ENCODE data around the gene RNF123.
"Not testable (repeated sequence)": the region's sequence is repeated elsewhere in the genome, so short reads cannot be mapped to it uniquely, and the experiment has no call there.

Gene RNF123

GRCh38 chr3:49729966-49730609 is 40.7 kb downstream of the RNF123 start:
- no peak for DNase-seq (ENCODE audit: low spot score)
- H3K9me3 Mint-ChIP-seq: no peaks in the 10 kb centered on the region
- H3K4me1 Mint-ChIP-seq (ENCODE audit: low read depth): no peaks in the 10 kb centered on the region
- no peaks in the 10 kb centered on the region for H3K27me3 Mint-ChIP-seq (ENCODE audit: low read depth)
- no peak overlapping the region for H3K4me3 Mint-ChIP-seq
- H3K36me3 Mint-ChIP-seq (ENCODE audit: low read depth): peaks cover 20% of the 10 kb centered on the region
- H3K27ac Mint-ChIP-seq: no peak overlapping the region

GRCh38 chr3:49732597-49732996 is 43.2 kb downstream of the RNF123 start:
- Mint-ChIP-seq H3K27me3 (ENCODE audit: low read depth) (no peaks in the 10 kb centered on the region), H3K9me3 (no peaks in the 10 kb centered on the region), H3K4me3 (no peak overlapping the region), H3K27ac (no peak overlapping the region), H3K36me3 (ENCODE audit: low read depth) (peaks cover 32% of the 10 kb centered on the region), H3K4me1 (ENCODE audit: low read depth) (no peaks in the 10 kb centered on the region)
- DNase-seq (ENCODE audit: low spot score): no peak

GRCh38 chr3:49733551-49733950 is 44.2 kb downstream of the RNF123 start:
- peaks cover under 1% of the 10 kb centered on the region for H3K4me1 Mint-ChIP-seq (ENCODE audit: low read depth)
- no peak overlapping the region for H3K27ac Mint-ChIP-seq
- H3K27me3 Mint-ChIP-seq (ENCODE audit: low read depth): no peaks in the 10 kb centered on the region
- no peak for DNase-seq (ENCODE audit: low spot score)
- no peaks in the 10 kb centered on the region for H3K9me3 Mint-ChIP-seq
- peaks cover 36% of the 10 kb centered on the region for H3K36me3 Mint-ChIP-seq (ENCODE audit: low read depth)
- no peak overlapping the region for H3K4me3 Mint-ChIP-seq

GRCh38 chr3:49734752-49735151 is 45.4 kb downstream of the RNF123 start:
- Mint-ChIP-seq H3K4me1 (ENCODE audit: low read depth) (peaks cover 3% of the 10 kb centered on the region), H3K9me3 (no peaks in the 10 kb centered on the region), H3K27me3 (ENCODE audit: low read depth) (no peaks in the 10 kb centered on the region), H3K4me3 (no peak overlapping the region), H3K27ac (no peak overlapping the region), H3K36me3 (ENCODE audit: low read depth) (peaks cover 37% of the 10 kb centered on the region)
- DNase-seq (ENCODE audit: low spot score): no peak

- peaks cover 23% of the 10 kb centered on the region for H3K36me3 Mint-ChIP-seq (ENCODE audit: low read depth)
- H3K9me3 Mint-ChIP-seq: no peaks in the 10 kb centered on the region
- peaks cover 3% of the 10 kb centered on the region for H3K4me1 Mint-ChIP-seq (ENCODE audit: low read depth)
- H3K4me3 Mint-ChIP-seq: no peak overlapping the region
- H3K27ac Mint-ChIP-seq: peak overlapping the region; percentile 53
- no peaks in the 10 kb centered on the region for H3K27me3 Mint-ChIP-seq (ENCODE audit: low read depth)
- DNase-seq (ENCODE audit: low spot score): no peak
Measured at GRCh38 chr3:49738067-49738713, 48.8 kb downstream of the RNF123 start.

- H3K27ac Mint-ChIP-seq: no peak overlapping the region
- peaks cover 29% of the 10 kb centered on the region for H3K36me3 Mint-ChIP-seq (ENCODE audit: low read depth)
- no peaks in the 10 kb centered on the region for H3K27me3 Mint-ChIP-seq (ENCODE audit: low read depth)
- H3K9me3 Mint-ChIP-seq: no peaks in the 10 kb centered on the region
- H3K4me1 Mint-ChIP-seq (ENCODE audit: low read depth): peaks cover 3% of the 10 kb centered on the region
- H3K4me3 Mint-ChIP-seq: no peak overlapping the region
- no peak for DNase-seq (ENCODE audit: low spot score)
Measured at GRCh38 chr3:49740427-49740826, 51.1 kb downstream of the RNF123 start.

- Mint-ChIP-seq H3K9me3 (no peaks in the 10 kb centered on the region), H3K4me3 (no peak overlapping the region), H3K27ac (no peak overlapping the region), H3K27me3 (ENCODE audit: low read depth) (no peaks in the 10 kb centered on the region), H3K4me1 (ENCODE audit: low read depth) (peaks cover 1% of the 10 kb centered on the region), H3K36me3 (ENCODE audit: low read depth) (peaks cover 18% of the 10 kb centered on the region)
- no peak for DNase-seq (ENCODE audit: low spot score)
Measured at GRCh38 chr3:49745986-49746385, 56.6 kb downstream of the RNF123 start.

- no peak overlapping the region for H3K27ac Mint-ChIP-seq
- no peaks in the 10 kb centered on the region for H3K9me3 Mint-ChIP-seq
- no peak overlapping the region for H3K4me3 Mint-ChIP-seq
- peaks cover 18% of the 10 kb centered on the region for H3K36me3 Mint-ChIP-seq (ENCODE audit: low read depth)
- peaks cover 1% of the 10 kb centered on the region for H3K4me1 Mint-ChIP-seq (ENCODE audit: low read depth)
- no peaks in the 10 kb centered on the region for H3K27me3 Mint-ChIP-seq (ENCODE audit: low read depth)
- DNase-seq (ENCODE audit: low spot score): no peak
Measured at GRCh38 chr3:49747792-49748480, 58.6 kb downstream of the RNF123 start.

- H3K4me3 Mint-ChIP-seq; H3K27ac Mint-ChIP-seq; H3K4me1 Mint-ChIP-seq (ENCODE audit: low read depth); H3K27me3 Mint-ChIP-seq (ENCODE audit: low read depth); DNase-seq (ENCODE audit: low spot score); H3K9me3 Mint-ChIP-seq: not testable (repeated sequence)
- peaks cover 18% of the 10 kb centered on the region for H3K36me3 Mint-ChIP-seq (ENCODE audit: low read depth)
Measured at GRCh38 chr3:49748874-49749273, 59.5 kb downstream of the RNF123 start.

- H3K27me3 Mint-ChIP-seq (ENCODE audit: low read depth): no peaks in the 10 kb centered on the region
- no peak overlapping the region for H3K27ac Mint-ChIP-seq
- no peak overlapping the region for H3K4me3 Mint-ChIP-seq
- H3K36me3 Mint-ChIP-seq (ENCODE audit: low read depth): peaks cover 11% of the 10 kb centered on the region
- DNase-seq (ENCODE audit: low spot score): no peak
- H3K9me3 Mint-ChIP-seq: no peaks in the 10 kb centered on the region
- peaks cover 1% of the 10 kb centered on the region for H3K4me1 Mint-ChIP-seq (ENCODE audit: low read depth)
Measured at GRCh38 chr3:49750056-49750455, 60.7 kb downstream of the RNF123 start.

- Mint-ChIP-seq H3K4me3 (no peak overlapping the region), H3K27me3 (ENCODE audit: low read depth) (no peaks in the 10 kb centered on the region), H3K9me3 (no peaks in the 10 kb centered on the region), H3K36me3 (ENCODE audit: low read depth) (peaks cover 7% of the 10 kb centered on the region), H3K4me1 (ENCODE audit: low read depth) (peaks cover 1% of the 10 kb centered on the region), H3K27ac (no peak overlapping the region)
- no peak for DNase-seq (ENCODE audit: low spot score)
Measured at GRCh38 chr3:49751501-49751900, 62.1 kb downstream of the RNF123 start.

GRCh38 chr3:49754536-49754935 is 65.2 kb downstream of the RNF123 start:
- H3K4me1 Mint-ChIP-seq (ENCODE audit: low read depth): peaks cover 3% of the 10 kb centered on the region

GRCh38 chr3:49756036-49756435 is 66.7 kb downstream of the RNF123 start:
- DNase-seq (ENCODE audit: low spot score): no peak
- Mint-ChIP-seq H3K9me3 (no peaks in the 10 kb centered on the region), H3K36me3 (ENCODE audit: low read depth) (no peaks in the 10 kb centered on the region), H3K4me1 (ENCODE audit: low read depth) (peaks cover 2% of the 10 kb centered on the region), H3K27ac (no peak overlapping the region), H3K27me3 (ENCODE audit: low read depth) (no peaks in the 10 kb centered on the region), H3K4me3 (no peak overlapping the region)

More at GRCh38 chr3:49754536-49754935, 65.2 kb downstream of the RNF123 start:
- no peak overlapping the region for H3K27ac Mint-ChIP-seq
- no peak for DNase-seq (ENCODE audit: low spot score)
- H3K36me3 Mint-ChIP-seq (ENCODE audit: low read depth): peaks cover 3% of the 10 kb centered on the region
- no peaks in the 10 kb centered on the region for H3K27me3 Mint-ChIP-seq (ENCODE audit: low read depth)
- H3K9me3 Mint-ChIP-seq: no peaks in the 10 kb centered on the region
- no peak overlapping the region for H3K4me3 Mint-ChIP-seq

GRCh38 chr3:49757197-49757596 is 67.8 kb downstream of the RNF123 start:
- DNase-seq (ENCODE audit: low spot score): no peak
- H3K9me3 Mint-ChIP-seq: no peaks in the 10 kb centered on the region
- no peaks in the 10 kb centered on the region for H3K36me3 Mint-ChIP-seq (ENCODE audit: low read depth)
- H3K4me1 Mint-ChIP-seq (ENCODE audit: low read depth): peaks cover 2% of the 10 kb centered on the region
- H3K27ac Mint-ChIP-seq: no peak overlapping the region
- no peaks in the 10 kb centered on the region for H3K27me3 Mint-ChIP-seq (ENCODE audit: low read depth)
- H3K4me3 Mint-ChIP-seq: no peak overlapping the region
